NCI-H2227 treated with DMSO at 0.1 percent for 48 hours (cell line): ENCODE results near the gene FOXD4L3.
"Not testable (repeated sequence)": the region's sequence is repeated elsewhere in the genome, so short reads cannot be mapped to it uniquely, and the experiment has no call there.

Experiments used
- DNase-seq: peaks from one replicate; lab custom pipeline; 2025; lab: John Stamatoyannopoulos, UW

The FOXD4L3 gene

GRCh38 chr9:68302567-68302966 lies at the start of gene FOXD4L3:
TSS of gene FOXD4L3 (plus strand) at chr9:68302867. CDS start at chr9:68302952, 85 bp downstream.
- DNase-seq: not testable (repeated sequence)

DNA sequence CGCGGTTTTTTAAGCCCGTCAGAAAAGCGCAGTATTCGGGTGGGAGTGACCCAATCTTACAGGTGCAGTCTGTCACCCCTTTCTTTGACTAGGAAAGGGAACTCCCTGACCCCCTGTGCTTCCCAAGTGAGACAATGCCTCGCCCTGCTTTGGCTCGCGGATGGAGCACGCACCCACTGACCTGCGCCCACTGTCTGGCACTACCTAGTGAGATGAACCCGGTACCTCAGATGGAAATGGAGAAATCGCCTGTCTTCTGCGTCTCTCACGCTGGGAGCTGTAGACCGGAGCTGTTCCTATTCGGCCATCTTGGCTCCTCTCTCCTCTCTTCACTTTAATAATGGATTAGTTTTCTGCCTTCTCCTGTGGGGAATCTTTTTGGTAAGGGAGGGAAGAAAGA lies 21.6 kb upstream of the FOXD4L3 start:
- not testable (repeated sequence) for DNase-seq

DNA sequence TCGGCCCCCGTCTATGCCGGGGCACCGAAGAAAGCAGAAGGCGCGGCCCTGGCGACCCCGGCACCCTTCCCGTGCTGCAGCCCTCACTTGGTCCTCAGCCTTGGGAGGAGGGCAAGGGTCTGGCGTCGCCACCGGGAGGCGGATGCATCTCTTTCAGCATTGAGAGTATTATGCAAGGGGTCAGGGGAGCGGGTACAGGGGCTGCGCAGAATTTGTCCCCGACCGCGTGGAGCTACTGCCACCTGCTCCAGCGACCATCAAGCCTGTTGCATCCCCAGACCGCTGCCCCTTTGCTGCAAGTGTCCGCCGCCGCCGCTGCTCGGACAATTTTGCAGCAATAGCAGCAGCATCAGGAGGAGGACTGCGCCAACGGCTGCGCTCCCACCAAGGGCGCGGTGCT lies 1.1 kb downstream of the FOXD4L3 start:
- DNase-seq: not testable (repeated sequence)

- DNase-seq: not testable (repeated sequence)
These were observed 1.5 kb downstream of the FOXD4L3 start for GRCh38 chr9:68304212-68304611.

DNA sequence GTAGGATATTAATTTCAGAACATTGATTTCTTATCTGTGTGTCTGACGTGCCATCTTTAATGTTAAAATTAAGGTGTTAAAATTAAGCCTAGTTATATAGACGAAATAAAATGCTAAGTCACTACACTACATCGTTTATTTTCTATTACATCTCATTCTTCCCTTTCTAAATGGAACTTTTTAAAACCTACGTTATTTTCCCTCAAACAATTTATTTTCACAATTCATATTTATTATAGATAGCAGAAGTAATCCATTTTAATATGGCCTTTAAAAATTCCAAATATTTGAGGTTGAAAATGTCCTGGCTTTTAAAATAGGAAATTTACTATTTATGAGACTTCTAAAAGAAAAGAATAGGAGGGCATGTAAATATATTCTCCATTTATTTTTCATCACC lies 2.1 kb downstream of the FOXD4L3 start:
- not testable (repeated sequence) for DNase-seq

DNA sequence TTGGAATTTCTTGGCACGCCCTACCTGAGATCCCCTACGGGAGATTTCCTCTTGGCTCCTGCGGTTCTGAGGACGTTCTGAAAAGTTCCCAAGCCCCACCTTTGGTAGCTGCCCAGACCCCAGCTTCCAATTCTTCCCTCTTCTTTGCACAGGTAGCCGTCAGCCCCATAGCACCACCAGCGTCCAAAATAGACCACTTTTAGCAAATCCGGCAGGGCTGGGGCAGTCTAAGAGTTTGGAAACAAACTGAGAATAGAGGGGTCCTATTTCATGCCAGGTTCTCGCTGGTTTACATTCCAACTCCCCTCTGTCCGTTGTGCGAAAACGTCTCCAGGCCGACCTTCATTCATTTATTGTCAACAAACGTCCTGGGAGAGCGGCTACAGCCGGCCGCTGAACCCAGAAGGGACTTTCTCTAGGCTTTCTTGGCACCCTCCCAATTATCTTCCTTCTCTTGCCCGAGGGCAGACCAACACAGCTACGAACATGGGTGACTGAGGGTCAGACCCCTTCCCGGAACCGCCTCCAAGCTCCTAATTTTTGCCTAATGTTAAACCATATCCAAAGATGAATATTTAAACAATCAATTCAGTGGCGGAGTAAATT lies 3.1 kb downstream of the FOXD4L3 start:
- not testable (repeated sequence) for DNase-seq

DNA sequence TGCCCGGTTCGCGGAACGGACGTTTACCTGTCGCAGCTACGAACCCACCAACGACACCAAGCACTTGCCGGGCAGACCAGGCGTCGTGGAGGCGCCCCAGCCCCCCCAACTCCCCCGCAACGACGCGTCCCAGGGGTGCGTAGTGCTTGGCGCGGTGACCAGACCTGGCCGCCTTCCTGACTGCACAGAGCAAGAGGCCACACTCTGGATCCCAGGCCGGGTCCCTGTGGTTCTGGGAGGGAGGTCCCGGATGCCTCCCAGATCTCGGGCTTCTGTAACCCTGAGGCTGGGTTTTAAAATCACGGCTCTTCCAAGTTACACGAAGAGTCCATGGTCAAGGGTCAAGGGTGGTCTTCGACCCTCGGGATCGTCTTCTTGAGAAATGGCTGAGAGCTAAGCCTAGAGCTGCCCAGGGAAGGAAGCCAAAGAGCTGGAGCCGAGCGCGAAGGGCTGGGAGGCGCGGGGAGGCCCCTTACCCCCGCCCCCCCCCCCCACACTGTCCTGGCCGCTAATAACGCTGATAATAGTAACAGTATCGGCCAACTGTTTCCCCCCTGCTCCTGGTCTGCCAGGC lies 3.8 kb downstream of the FOXD4L3 start:
- DNase-seq: not testable (repeated sequence)

DNA sequence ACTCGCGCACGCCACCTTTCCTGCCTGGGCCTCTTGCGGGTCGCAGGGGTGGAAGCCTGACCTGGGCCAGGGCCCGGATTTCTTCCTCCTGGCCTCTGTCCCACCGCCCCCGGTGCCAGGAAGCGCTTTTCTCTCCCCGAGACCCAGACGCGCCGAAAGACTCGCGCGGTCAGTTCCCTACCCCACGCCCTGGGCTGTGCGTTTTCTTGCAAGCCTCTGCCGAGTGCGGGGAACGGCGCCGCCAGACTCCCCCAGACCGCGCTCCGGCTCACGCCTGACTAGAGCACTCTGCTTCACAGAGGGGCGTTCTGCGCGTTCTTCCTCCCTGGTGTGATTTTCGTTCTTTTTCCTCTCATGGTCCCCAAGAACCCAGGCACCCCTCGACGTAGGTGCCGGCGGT lies 4.5 kb downstream of the FOXD4L3 start:
- not testable (repeated sequence) for DNase-seq

- DNase-seq: not testable (repeated sequence)
These were observed 5.0 kb downstream of the FOXD4L3 start for GRCh38 chr9:68307654-68308053.

- not testable (repeated sequence) for DNase-seq
These were observed 8.5 kb downstream of the FOXD4L3 start for GRCh38 chr9:68311208-68311607.

DNA sequence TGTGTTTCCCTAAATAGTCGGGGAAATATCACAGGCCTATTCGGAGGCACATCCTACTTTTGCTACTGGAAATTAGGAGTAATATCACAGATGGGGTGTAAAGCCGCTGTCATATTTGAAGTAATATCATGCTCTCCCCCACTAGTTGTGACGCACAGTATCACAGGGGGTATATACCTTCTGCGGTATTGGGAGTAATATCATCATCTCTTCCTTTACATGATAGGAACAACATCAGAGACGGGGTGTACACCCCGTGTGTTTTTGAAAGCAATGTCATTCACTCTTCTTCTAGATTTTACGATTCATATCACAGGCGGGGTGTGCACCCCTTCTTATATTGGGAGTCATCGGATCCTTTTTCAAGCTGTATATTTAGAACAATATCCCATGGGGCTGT lies 15.5 kb downstream of the FOXD4L3 start:
- DNase-seq: not testable (repeated sequence)

DNA sequence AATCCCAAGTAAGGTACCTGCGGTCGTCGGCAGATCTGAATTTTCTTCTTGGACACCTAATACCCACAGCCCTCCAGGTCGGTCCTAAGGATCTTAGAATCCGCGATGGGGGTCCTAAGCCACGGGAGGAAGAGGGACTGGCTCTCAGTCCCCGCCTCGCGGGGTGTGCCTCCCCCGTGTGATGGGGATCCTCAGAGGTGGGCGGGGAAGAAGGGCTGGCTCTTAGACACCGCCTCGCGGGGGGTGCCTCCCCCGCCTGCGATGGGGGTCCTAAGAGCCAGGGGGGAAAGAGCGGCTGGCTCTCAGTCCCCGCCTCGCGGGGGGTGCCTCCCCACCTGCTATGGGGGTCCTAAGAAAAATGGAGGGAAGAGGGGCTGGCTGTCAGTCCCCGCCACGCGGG lies 21.1 kb downstream of the FOXD4L3 start:
- DNase-seq: not testable (repeated sequence)

GRCh38 chr9:68324518-68324917 lies 21.9 kb downstream of the FOXD4L3 start:
- DNase-seq: not testable (repeated sequence)

GRCh38 chr9:68329106-68329505 lies 26.4 kb downstream of the FOXD4L3 start:
- not testable (repeated sequence) for DNase-seq

DNA sequence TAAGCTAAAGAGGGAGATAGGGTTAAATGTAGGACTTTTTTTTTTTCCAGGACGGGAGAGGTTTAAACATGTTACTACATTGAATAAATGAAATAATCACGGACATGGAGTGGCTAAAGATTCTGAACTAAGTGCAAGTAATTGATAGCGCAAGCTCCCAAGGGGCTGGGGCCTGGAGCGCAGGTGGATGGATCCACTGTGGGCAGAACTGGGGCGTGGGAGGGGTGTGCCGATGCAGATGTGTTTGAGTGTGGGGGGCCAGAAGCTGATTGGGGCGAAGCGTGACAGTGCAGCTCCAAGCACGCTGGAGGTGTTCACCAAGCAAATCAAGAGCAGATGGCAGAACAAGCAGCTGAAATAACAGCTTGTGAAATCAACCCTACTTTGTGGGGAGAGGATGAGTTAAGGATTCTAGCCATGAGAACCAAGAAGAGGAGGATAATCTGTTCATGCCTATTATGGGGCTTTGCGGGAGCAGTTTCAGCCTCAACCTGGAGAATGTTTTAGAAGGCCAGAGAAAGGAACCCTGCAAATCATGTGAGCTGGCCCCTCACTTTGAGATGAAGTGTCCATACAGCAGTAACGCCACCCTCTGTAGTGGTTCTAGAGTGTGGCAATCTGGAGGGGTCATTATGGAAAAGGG lies 28.0 kb downstream of the FOXD4L3 start:
- DNase-seq: not testable (repeated sequence)

DNA sequence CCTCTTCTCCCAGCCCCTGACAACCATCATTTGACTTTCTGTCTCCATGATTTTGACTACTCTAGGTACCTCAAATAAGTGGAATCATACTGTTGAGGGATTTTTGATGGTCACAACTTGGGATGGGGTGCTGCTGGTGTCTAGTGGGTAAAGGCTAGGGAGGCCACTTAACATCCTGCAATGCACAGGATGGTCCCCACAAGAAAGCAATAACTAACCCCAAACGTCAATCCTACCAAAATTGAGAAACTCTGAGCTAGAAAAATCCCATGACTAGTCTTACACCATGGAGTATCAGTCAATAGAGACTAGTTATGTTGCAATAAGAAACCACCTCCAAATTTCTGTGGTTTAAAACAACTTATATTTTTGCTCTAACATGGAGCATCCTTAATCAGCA lies 29.5 kb downstream of the FOXD4L3 start:
- not testable (repeated sequence) for DNase-seq

DNA sequence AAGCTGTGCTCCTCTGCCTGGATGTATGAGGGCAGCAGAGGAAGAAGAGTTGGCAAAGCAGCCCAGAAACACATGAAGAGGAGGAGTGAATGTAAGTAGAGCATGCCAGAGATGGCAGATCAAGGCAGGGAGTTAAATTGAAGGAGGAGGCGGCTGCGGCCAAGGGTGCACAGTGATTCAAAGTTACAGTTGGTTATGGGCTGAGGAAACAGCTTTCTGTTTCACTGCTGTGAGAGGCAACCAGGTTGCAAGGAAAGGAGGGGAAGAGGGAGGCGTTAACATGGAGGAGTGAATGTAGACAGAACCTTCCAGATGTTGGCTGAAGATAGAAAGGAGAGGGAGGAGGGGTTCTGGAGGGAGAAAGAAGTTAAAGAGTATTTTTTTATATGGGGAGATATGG lies 33.3 kb downstream of the FOXD4L3 start:
- not testable (repeated sequence) for DNase-seq

DNA sequence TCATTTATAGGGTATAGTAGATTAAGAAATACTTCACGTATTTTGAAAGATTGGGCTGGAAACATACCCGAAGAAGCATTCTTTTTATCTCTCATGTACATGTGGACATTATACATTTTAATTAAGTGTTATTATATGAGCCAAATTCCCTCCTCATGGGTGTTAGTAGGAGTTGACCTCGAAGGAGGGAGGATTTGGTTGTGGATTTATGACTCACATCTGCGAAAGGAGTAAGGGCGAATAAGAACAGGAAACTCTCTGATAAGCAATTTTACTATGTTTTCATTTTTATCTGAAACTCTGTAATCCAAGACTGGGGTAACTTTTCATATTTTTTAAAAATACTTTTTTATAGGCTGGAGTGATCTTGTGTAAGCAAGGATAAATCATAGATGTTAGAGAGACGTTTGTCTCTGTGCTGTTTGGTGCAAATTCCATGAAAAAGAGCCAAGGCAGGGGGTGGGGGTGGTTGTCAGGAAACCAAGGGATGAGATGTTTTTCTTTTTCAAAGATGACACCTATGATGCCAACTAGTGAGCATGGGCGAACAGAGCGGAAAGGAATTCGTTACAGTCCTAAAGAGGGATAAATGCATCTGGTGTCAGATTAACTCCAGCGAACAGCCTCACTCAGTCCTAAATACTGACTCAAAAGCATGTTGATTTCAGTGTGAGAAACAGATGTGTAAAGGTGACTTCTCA lies 34.1 kb downstream of the FOXD4L3 start:
- DNase-seq: not testable (repeated sequence)

DNA sequence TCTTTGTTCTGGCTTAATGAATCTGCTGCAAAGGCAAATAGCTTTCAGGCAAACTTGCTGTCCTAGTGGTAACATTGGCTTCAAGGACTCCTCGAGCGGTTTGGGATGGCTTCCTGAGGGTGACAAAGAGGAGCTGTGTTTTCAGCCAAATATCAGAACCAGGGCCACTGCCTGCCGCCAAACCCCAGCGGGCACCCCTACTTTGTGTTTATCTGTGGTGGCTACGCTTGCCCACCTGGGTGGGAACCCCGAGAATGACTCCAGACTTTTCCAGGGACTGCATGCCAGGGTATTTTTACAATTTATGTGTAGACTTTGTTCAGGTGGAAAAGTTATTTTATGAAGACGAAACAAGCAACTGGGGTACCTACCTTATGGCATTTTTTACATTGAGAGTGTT lies 35.3 kb downstream of the FOXD4L3 start:
- not testable (repeated sequence) for DNase-seq

DNA sequence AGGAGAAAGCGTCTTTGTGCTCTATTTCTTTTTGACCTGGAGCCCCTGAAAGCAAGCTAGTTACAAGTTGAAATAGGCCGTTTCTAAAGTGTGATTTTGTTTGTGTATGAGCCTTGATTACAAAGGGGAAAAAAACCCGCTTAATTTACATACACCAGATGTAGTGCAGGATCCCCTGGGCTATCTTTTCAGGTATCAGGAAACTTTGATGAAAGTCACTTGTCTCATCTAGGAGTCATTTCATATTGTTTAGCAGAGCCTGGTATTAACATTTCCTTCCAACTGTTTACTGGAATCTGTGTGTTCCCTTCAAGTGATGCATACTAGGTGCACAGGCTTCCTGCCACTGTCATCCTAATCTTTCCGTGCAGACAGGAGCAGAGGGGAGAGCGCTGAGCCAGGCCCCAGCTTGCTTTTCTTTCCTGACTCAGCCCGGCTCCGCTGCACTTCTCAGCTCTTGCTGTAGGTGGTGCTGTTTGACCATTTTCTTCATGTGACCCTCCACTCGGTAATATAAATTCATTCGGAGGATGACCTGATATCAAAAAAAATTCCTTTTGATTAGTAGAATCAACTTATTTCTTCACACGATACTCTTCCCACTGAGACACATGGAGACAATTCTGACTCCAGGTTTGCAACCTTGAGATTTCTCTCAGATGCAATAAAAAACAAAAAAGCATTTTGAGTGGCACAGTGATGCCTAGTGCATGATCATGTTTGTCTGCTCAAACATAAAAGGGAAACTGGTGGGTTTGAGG lies 39.8 kb downstream of the FOXD4L3 start:
- DNase-seq: not testable (repeated sequence)

- not testable (repeated sequence) for DNase-seq
These were observed 40.6 kb downstream of the FOXD4L3 start for GRCh38 chr9:68343242-68343641.

GRCh38 chr9:68343992-68344391 lies 41.3 kb downstream of the FOXD4L3 start:
- DNase-seq: not testable (repeated sequence)
